H1 (cell line): ENCODE data around the gene ACAP2. TPM values are rescaled to one million over a fixed set of nuclear protein-coding genes. Genes with fewer than 3 reads are reported as not detected.

Source experiments
- CTCF ChIA-PET: fragments of 300-600 bp; sonication (Branson Sonifier 250); formaldehyde crosslinking; loops from one replicate; lab custom pipeline; 2021; ENCODE audit not compliant: partially characterized antibody; lab: Charles Lee
- POLR2A ChIA-PET: fragments of 300-600 bp; sonication (Branson Sonifier 250); formaldehyde crosslinking; loops from one replicate; lab custom pipeline; 2021; ENCODE audit warnings: inconsistent platforms; ENCODE audit not compliant: partially characterized antibody; lab: Charles Lee
- DNase-seq, 2 experiments: peaks; one replicate each; pipeline versions ENCODE4 v3.0.0 to v3.0.0-alpha.2; 2010 to 2022; ENCODE audit warnings: low spot score in 2 of 2, low read depth in 1 of 2, mixed read lengths in 1 of 2
- FAIRE-seq: peaks from 2 replicates; lab custom pipeline; 2011; peaks lifted over from hg19 to GRCh38; lab: Jason Lieb, UNC
- H2AFZ ChIP-seq: 2 replicates; pipeline ENCODE4 v1.8.1; 2012; ENCODE audit warnings: low read length, inconsistent platforms
- H2AK5ac ChIP-seq: 2 replicates; pipeline ENCODE4 v1.6.1; 2013; ENCODE audit warnings: low read depth, low read length
- H2BK120ac ChIP-seq: replicated peaks from 2 replicates; pipeline ENCODE3; 2013; ENCODE audit warnings: low read depth, low read length, inconsistent platforms
- H2BK12ac ChIP-seq: 2 replicates; pipeline ENCODE4 v1.6.1; 2013; ENCODE audit warnings: low read depth, low read length
- H2BK15ac ChIP-seq: 2 replicates; pipeline ENCODE4 v1.6.1; 2013; ENCODE audit warnings: low read length
- H2BK20ac ChIP-seq: 2 replicates; pipeline ENCODE4 v1.6.1; 2013; ENCODE audit warnings: low read length
- H2BK5ac ChIP-seq: 2 replicates; pipeline ENCODE4 v1.6.1; 2013; ENCODE audit warnings: low read depth, low read length
- H3K14ac ChIP-seq: 2 replicates; pipeline ENCODE4 v1.6.1; 2013; ENCODE audit warnings: inconsistent platforms; ENCODE audit not compliant: insufficient read length
- H3K18ac ChIP-seq: 2 replicates; pipeline ENCODE4 v1.6.1; 2013; ENCODE audit warnings: low read length; ENCODE audit errors: extremely low read depth
- H3K23ac ChIP-seq: 2 replicates; pipeline ENCODE4 v1.6.1; 2013; ENCODE audit warnings: inconsistent platforms; ENCODE audit not compliant: insufficient read length
- H3K23me2 ChIP-seq: 2 replicates; pipeline ENCODE4 v1.6.1; 2013; ENCODE audit warnings: low read depth, low read length
- H3K27ac ChIP-seq: 2 replicates; pipeline ENCODE4 v1.6.1; 2011; ENCODE audit warnings: low read depth, low read length, inconsistent platforms
- H3K27me3 ChIP-seq, 4 experiments: replicated peaks in 1 of 4; 1 replicate in 1 of 4; 2 replicates in 3 of 4; pipeline versions ENCODE4 v1.6.1 to v1.8.1; 2011 to 2013; ENCODE audit warnings: low read length in 3 of 4, mild to moderate bottlenecking in 3 of 4, inconsistent platforms in 2 of 4, mixed read lengths in 2 of 4, moderate library complexity in 1 of 4; ENCODE audit not compliant: control insufficient read depth in 3 of 4, insufficient read depth in 3 of 4; ENCODE audit errors: extremely low read depth in 1 of 4
- H3K36me3 ChIP-seq, 4 experiments: 2 replicates each; pipeline versions ENCODE4 v1.6.1 to v1.8.1; 2011 to 2013; ENCODE audit warnings: mild to moderate bottlenecking in 4 of 4, low read length in 3 of 4, moderate library complexity in 2 of 4, control low read depth in 1 of 4, inconsistent platforms in 1 of 4; ENCODE audit not compliant: insufficient read depth in 4 of 4, control insufficient read depth in 2 of 4
- H3K4ac ChIP-seq: replicated peaks from 2 replicates; pipeline ENCODE3; 2013; ENCODE audit warnings: low read length, low read depth, mixed read lengths, inconsistent platforms; ENCODE audit not compliant: insufficient read length
- H3K4me1 ChIP-seq, 4 experiments: replicated peaks in 1 of 4; 1 replicate in 1 of 4; 2 replicates in 3 of 4; pipeline versions ENCODE4 v1.6.1 to v1.8.1; 2011 to 2013; ENCODE audit warnings: low read length in 3 of 4, inconsistent platforms in 2 of 4, mixed read lengths in 1 of 4; ENCODE audit not compliant: insufficient read depth in 4 of 4, control insufficient read depth in 3 of 4
- H3K4me2 ChIP-seq, 2 experiments: 2 replicates each; pipeline versions ENCODE4 v1.6.1 to v1.8.1; 2011 to 2013; ENCODE audit warnings: low read depth in 2 of 2, low read length in 2 of 2, control low read depth in 1 of 2, inconsistent platforms in 1 of 2, mild to moderate bottlenecking in 1 of 2; ENCODE audit not compliant: insufficient read depth in 1 of 2
- H3K4me3 ChIP-seq, 4 experiments: fragments of 200-600, 300-600 bp in 1 of 4; sonication (generic), shearing (Covaris generic), sonication (Bioruptor Twin) in 1 of 4; 2 replicates each; pipeline versions ENCODE4 v1.5.1 to v1.8.1; 2011 to 2016; ENCODE audit warnings: low read length in 4 of 4, low read depth in 3 of 4, control low read depth in 2 of 4, inconsistent platforms in 2 of 4, mild to moderate bottlenecking in 2 of 4, mixed read lengths in 1 of 4, moderate library complexity in 1 of 4; ENCODE audit not compliant: insufficient read depth in 2 of 4; ENCODE audit errors: extremely low read depth in 1 of 4
- H3K56ac ChIP-seq: replicated peaks from 2 replicates; pipeline ENCODE3; 2013; ENCODE audit warnings: low read depth, mild to moderate bottlenecking, mixed read lengths, low read length, inconsistent platforms; ENCODE audit not compliant: insufficient read length
- H3K79me1 ChIP-seq: 2 replicates; pipeline ENCODE4 v1.6.1; 2013; ENCODE audit warnings: low read depth, low read length, control low read depth
- H3K79me2 ChIP-seq, 2 experiments: 2 replicates each; pipeline versions ENCODE4 v1.6.1 to v1.8.1; 2012 to 2013; ENCODE audit warnings: low read length in 2 of 2, mild to moderate bottlenecking in 2 of 2, inconsistent platforms in 1 of 2; ENCODE audit not compliant: insufficient read depth in 2 of 2, control insufficient read depth in 1 of 2
- H3K9ac ChIP-seq, 4 experiments: replicated peaks in 1 of 4; 1 replicate in 1 of 4; 2 replicates in 3 of 4; pipeline versions ENCODE4 v1.6.1 to v1.8.1; 2011 to 2013; ENCODE audit warnings: low read depth in 3 of 4, low read length in 3 of 4, control low read depth in 2 of 4, mild to moderate bottlenecking in 2 of 4, moderate library complexity in 2 of 4, inconsistent platforms in 1 of 4; ENCODE audit errors: extremely low read depth in 1 of 4
- H3K9me3 ChIP-seq, 2 experiments: 2 replicates each; pipeline versions ENCODE4 v1.6.1 to v1.8.1; 2012 to 2013; ENCODE audit warnings: mild to moderate bottlenecking in 2 of 2, moderate library complexity in 2 of 2, control low read depth in 1 of 2, inconsistent platforms in 1 of 2, low read depth in 1 of 2, low read length in 1 of 2, mixed read lengths in 1 of 2; ENCODE audit not compliant: insufficient read depth in 2 of 2
- H4K20me1 ChIP-seq, 2 experiments: replicated peaks in 1 of 2; 2 replicates each; pipeline versions ENCODE3 to v1.8.1; 2011 to 2013; ENCODE audit warnings: inconsistent platforms in 2 of 2, low read length in 2 of 2, mild to moderate bottlenecking in 1 of 2; ENCODE audit not compliant: insufficient read depth in 2 of 2, control insufficient read depth in 1 of 2
- H4K5ac ChIP-seq: 2 replicates; pipeline ENCODE4 v1.6.1; 2013; ENCODE audit warnings: low read length, low read depth, mixed read lengths, inconsistent platforms; ENCODE audit not compliant: insufficient read length
- H4K8ac ChIP-seq: 2 replicates; pipeline ENCODE4 v1.8.0; 2013; ENCODE audit warnings: mild to moderate bottlenecking, moderate library complexity, low read length, inconsistent platforms; ENCODE audit not compliant: insufficient read depth; ENCODE audit errors: extremely low read depth
- H4K91ac ChIP-seq: replicated peaks from 2 replicates; pipeline ENCODE3; 2013; ENCODE audit warnings: low read length, mixed read lengths, inconsistent platforms; ENCODE audit not compliant: insufficient read length
- EGR1 ChIP-seq: IDR thresholded peaks from 2 replicates; pipeline ENCODE4 v1.6.1; 2011; ENCODE audit warnings: low read depth, low read length, borderline replicate concordance
- EZH2 ChIP-seq: fragments of 200-600 bp; sonication (generic); IDR thresholded peaks from 2 replicates; pipeline ENCODE4 v1.7.1; 2012; ENCODE audit warnings: low read depth, mild to moderate bottlenecking, moderate library complexity, low read length, inconsistent platforms; ENCODE audit not compliant: severe bottlenecking
- HDAC2 ChIP-seq, 2 experiments: fragments of 300-600 bp in 1 of 2; sonication (generic) in 1 of 2; IDR thresholded peaks; 2 replicates each; pipeline ENCODE4 v1.6.1; 2011 to 2012; ENCODE audit warnings: low read depth in 2 of 2, low read length in 2 of 2, mild to moderate bottlenecking in 2 of 2, moderate library complexity in 2 of 2, borderline replicate concordance in 1 of 2, inconsistent platforms in 1 of 2
- KDM4A ChIP-seq: IDR thresholded peaks from one replicate; pipeline ENCODE4 v1.7.1; 2012; ENCODE audit warnings: low read depth, mild to moderate bottlenecking, moderate library complexity, low read length, inconsistent platforms; ENCODE audit not compliant: severe bottlenecking
- NRF1 ChIP-seq: IDR thresholded peaks from 2 replicates; pipeline ENCODE4 v1.6.1; 2011; ENCODE audit warnings: mild to moderate bottlenecking, low read depth, low read length, improper control_type of control experiment
- RFX5 ChIP-seq: IDR thresholded peaks from 2 replicates; pipeline ENCODE4 v1.6.1; 2011; ENCODE audit warnings: low read depth, low read length, improper control_type of control experiment, borderline replicate concordance
- SP1 ChIP-seq: IDR thresholded peaks from 2 replicates; pipeline ENCODE4 v1.6.1; 2011; ENCODE audit warnings: low read depth, low read length
- SRF ChIP-seq: IDR thresholded peaks from 2 replicates; pipeline ENCODE4 v1.6.1; 2011; ENCODE audit warnings: mild to moderate bottlenecking, low read depth, low read length, moderate library complexity
- TAF1 ChIP-seq: IDR thresholded peaks from 2 replicates; pipeline ENCODE4 v1.6.1; 2011; ENCODE audit warnings: mild to moderate bottlenecking, low read depth, low read length
- TBP ChIP-seq: IDR thresholded peaks from 2 replicates; pipeline ENCODE4 v1.6.1; 2011; ENCODE audit warnings: low read depth, low read length, improper control_type of control experiment
- WGBS, 2 experiments: shearing (Covaris generic) in 1 of 2; methylation state at CpG; one replicate each; pipeline versions ENCODE4 v1.1.6 to v1.1.7; 2013 to 2015; ENCODE audit warnings: low lambda C conversion rate in 2 of 2, mixed read lengths in 2 of 2, inconsistent platforms in 1 of 2, low coverage in 1 of 2, missing lambda C conversion rate in 1 of 2; ENCODE audit not compliant: insufficient replicate concordance in 2 of 2, insufficient coverage in 1 of 2, insufficient read length in 1 of 2; ENCODE audit errors: extremely low coverage in 1 of 2, missing lambda C conversion rate in 1 of 2; 5-methylcytosine and 5-hydroxymethylcytosine counted together
- polyA plus RNA-seq, 7 experiments: library from polyadenylated mRNA; depleted of rRNA in 3 of 7; stranded (reverse) in 5 of 7; unstranded in 2 of 7; fragments of >200 nt in 5 of 7; fragments of 200-250 nt in 2 of 7; gene quantifications; 1 replicate in 5 of 7; 2 replicates in 1 of 7; 4 replicates in 1 of 7; pipeline versions ENCODE4 v1.2.1 to v1.2.3, GENCODE V29; 2011 to 2013; ENCODE audit warnings: missing spikeins in 2 of 7, mixed read lengths in 2 of 7
- total RNA-seq: library from RNA; stranded (reverse); fragmentation: NEBNext Ultra II Directional; extraction: Animal tissue kit (Norgen Biotek cat#: 25700); gene quantifications from 2 replicates; pipeline ENCODE4 v1.2.1, GENCODE V29; 2021
- TF ChIP-seq, protein P1 (sequence below): IDR thresholded peaks from 2 replicates; pipeline ENCODE4 v1.6.1; 2012; ENCODE audit warnings: inconsistent platforms
- TF ChIP-seq, protein P2 (sequence below): IDR thresholded peaks from 2 replicates; pipeline ENCODE4 v1.6.1; 2012; ENCODE audit warnings: inconsistent platforms

Gene ACAP2
- total and polyA plus RNA-seq, 2 of the 8 experiments (the other 6 are each of a cell fraction or from before 2014, with no cell fraction given), result 7.7 to 37.3 TPM

- no peak for FAIRE-seq
- CTCF ChIA-PET, result interaction anchor here (1.0 to 1.5 kb wide), 3 partner anchors 14 to 231 kb away, joined by 3 read pairs; no protein-coding TSS in a partner anchor
These were observed 151.7 kb downstream of the ACAP2 start for GRCh38 chr3:195291121-195291520.

More at GRCh38 chr3:195291121-195291520, 151.7 kb downstream of the ACAP2 start:
- no peak for TF ChIP-seq SP1
- TF ChIP-seq, protein P1, sequence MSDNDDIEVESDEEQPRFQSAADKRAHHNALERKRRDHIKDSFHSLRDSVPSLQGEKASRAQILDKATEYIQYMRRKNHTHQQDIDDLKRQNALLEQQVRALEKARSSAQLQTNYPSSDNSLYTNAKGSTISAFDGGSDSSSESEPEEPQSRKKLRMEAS, result no peak
- TF ChIP-seq SRF, result no peak
- TF ChIP-seq EGR1, result no peak
- TF ChIP-seq EZH2, result no peak
- TF ChIP-seq, protein P2, sequence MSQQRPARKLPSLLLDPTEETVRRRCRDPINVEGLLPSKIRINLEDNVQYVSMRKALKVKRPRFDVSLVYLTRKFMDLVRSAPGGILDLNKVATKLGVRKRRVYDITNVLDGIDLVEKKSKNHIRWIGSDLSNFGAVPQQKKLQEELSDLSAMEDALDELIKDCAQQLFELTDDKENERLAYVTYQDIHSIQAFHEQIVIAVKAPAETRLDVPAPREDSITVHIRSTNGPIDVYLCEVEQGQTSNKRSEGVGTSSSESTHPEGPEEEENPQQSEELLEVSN, result no peak
- no peak for TF ChIP-seq NRF1
- no peak for TF ChIP-seq TBP
- TF ChIP-seq RFX5, result no peak
- no peak for TF ChIP-seq TAF1
- no peak for TF ChIP-seq HDAC2 (IDR thresholded peaks at IDR 0.05; ENCODE audit: borderline replicate concordance in 1 of 2, low read depth in 2 of 2, low read length in 2 of 2)
- TF ChIP-seq KDM4A, result no peak
- Histone ChIP-seq H3K4me3 (no peak overlapping the region), H3K36me3 (peaks cover 0 to 10% (median 3%) of the 10 kb centered on the region in 4 experiments; a peak in 3 of 8 replicates), H4K8ac (no peak overlapping the region), H3K4me2 (no peak overlapping the region), H3K9ac (no peak overlapping the region), H3K4ac (no peak overlapping the region), H2BK12ac (no peak overlapping the region), H3K79me2 (no peaks in the 10 kb centered on the region), H3K79me1 (no peaks in the 10 kb centered on the region), H2AFZ (no peak overlapping the region), H4K91ac (no peak overlapping the region), H2BK20ac (no peak overlapping the region), H2BK120ac (no peak overlapping the region), H2BK5ac (no peak overlapping the region), H3K4me1 (no peaks in the 10 kb centered on the region), H3K14ac (no peak overlapping the region), H2BK15ac (no peak overlapping the region), H2AK5ac (no peak overlapping the region), H4K5ac (no peak overlapping the region), H3K27ac (no peak overlapping the region), H3K23ac (no peak overlapping the region), H3K23me2 (no peaks in the 10 kb centered on the region), H3K56ac (no peak overlapping the region), H3K27me3 (no peaks in the 10 kb centered on the region), H3K9me3 (no peaks in the 10 kb centered on the region), H3K18ac (no peak overlapping the region), H4K20me1 (no peaks in the 10 kb centered on the region)
- 91% methylated on average over 1 of the region's 1 CpG; no CpG with 5 or more reads in 1 of the 2 experiments for WGBS, 2 experiments
- POLR2A ChIA-PET, result interaction anchor here (1.5 kb wide), 1 partner anchor 20 kb away, joined by 4 read pairs; the partner anchor contains the start of gene XXYLT1
- no peak for DNase-seq
